ENCODE results near the gene ATP9A. TPM values are rescaled to one million over a fixed set of nuclear protein-coding genes. Genes with fewer than 3 reads are reported as not detected.

ATP9A gene
- polyA plus RNA-seq, 1 donor (not counting 4 experiments of a cell fraction or from before 2014, with no cell fraction given): 5.8 TPM

DNA sequence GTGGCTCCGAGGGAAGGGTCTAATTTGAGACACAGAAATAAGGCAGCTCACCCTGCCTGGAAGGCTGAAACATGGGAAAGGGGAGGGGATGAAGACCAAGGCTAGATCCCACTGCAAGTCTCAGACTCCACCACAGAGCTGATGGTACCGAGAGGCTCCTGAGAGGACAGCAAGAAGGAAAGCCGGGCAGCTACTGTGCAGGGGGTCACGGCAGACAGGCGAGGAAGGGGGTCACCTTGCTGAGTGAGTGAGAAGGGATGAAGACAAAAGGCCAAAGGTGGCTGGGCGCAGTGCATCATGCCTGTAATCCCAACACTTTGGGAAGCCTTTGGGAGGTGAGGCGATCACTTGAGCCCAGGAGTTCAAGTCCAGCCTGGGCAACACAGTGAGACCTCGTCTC, 100.7 kb downstream of the ATP9A start:
- H3K79me2 ChIP-seq (ENCODE audit: control insufficient read depth, insufficient read depth, low read length): no peaks in the 10 kb centered on the region
- dilution Hi-C loops (cut with MboI; ENCODE audit: extremely low pct_ligation_motif_present, low sequenced_read_pairs): no loop called here
- no peaks in the 10 kb centered on the region for H4K20me1 ChIP-seq (ENCODE audit: control insufficient read depth, extremely low read depth, insufficient read depth, low read length)
- peaks cover 6% of the 10 kb centered on the region for H3K4me1 ChIP-seq (ENCODE audit: control insufficient read depth, extremely low read depth, insufficient read depth, low read length)
- H3K4me3 ChIP-seq (ENCODE audit: control insufficient read depth in 2 of 3, extremely low read depth in 1 of 3, insufficient read depth in 2 of 3, low read depth in 1 of 3, low read length in 3 of 3): no peak overlapping the region
- H3K9me1 ChIP-seq (ENCODE audit: control insufficient read depth, extremely low read depth, insufficient read depth, low read length): no peaks in the 10 kb centered on the region
- H2AFZ ChIP-seq (ENCODE audit: control insufficient read depth, low read length): no peak overlapping the region
- TF ChIP-seq, protein P1, sequence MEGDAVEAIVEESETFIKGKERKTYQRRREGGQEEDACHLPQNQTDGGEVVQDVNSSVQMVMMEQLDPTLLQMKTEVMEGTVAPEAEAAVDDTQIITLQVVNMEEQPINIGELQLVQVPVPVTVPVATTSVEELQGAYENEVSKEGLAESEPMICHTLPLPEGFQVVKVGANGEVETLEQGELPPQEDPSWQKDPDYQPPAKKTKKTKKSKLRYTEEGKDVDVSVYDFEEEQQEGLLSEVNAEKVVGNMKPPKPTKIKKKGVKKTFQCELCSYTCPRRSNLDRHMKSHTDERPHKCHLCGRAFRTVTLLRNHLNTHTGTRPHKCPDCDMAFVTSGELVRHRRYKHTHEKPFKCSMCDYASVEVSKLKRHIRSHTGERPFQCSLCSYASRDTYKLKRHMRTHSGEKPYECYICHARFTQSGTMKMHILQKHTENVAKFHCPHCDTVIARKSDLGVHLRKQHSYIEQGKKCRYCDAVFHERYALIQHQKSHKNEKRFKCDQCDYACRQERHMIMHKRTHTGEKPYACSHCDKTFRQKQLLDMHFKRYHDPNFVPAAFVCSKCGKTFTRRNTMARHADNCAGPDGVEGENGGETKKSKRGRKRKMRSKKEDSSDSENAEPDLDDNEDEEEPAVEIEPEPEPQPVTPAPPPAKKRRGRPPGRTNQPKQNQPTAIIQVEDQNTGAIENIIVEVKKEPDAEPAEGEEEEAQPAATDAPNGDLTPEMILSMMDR (optimal IDR thresholded peaks at IDR 0.05 in 1 of 3, IDR thresholded peaks at IDR 0.05 in 1 of 3, conservative IDR thresholded peaks at IDR 0.05 in 1 of 3; ENCODE audit: extremely low read depth in 1 of 3, insufficient read depth in 2 of 3, low read length in 3 of 3): no peak
- no peak for TF ChIP-seq EZH2 (IDR thresholded peaks at IDR 0.05; ENCODE audit: low read length)
- no peaks in the 10 kb centered on the region for H3K27me3 ChIP-seq (ENCODE audit: control insufficient read depth, extremely low read depth, insufficient read depth, low read length)
- peaks cover 0 to 2% of the 10 kb centered on the region in 2 experiments for H3K36me3 ChIP-seq (ENCODE audit: control insufficient read depth in 2 of 2, extremely low read depth in 1 of 2, insufficient read depth in 2 of 2, low read length in 2 of 2)
- FAIRE-seq (no peak), DNase-seq (ENCODE audit: low read depth, low spot score) (no peak)
- no peak overlapping the region for H3K4me2 ChIP-seq (ENCODE audit: control insufficient read depth, extremely low read depth, insufficient read depth, low read depth, low read length)
- H3K9me3 ChIP-seq (ENCODE audit: control insufficient read depth, low read depth, low read length): no peaks in the 10 kb centered on the region
- no peak overlapping the region for H3K9ac ChIP-seq (ENCODE audit: control insufficient read depth, extremely low read depth, insufficient read depth, low read length)
- no peak overlapping the region for H3K27ac ChIP-seq (ENCODE audit: control insufficient read depth, insufficient read depth, low read length)

DNA sequence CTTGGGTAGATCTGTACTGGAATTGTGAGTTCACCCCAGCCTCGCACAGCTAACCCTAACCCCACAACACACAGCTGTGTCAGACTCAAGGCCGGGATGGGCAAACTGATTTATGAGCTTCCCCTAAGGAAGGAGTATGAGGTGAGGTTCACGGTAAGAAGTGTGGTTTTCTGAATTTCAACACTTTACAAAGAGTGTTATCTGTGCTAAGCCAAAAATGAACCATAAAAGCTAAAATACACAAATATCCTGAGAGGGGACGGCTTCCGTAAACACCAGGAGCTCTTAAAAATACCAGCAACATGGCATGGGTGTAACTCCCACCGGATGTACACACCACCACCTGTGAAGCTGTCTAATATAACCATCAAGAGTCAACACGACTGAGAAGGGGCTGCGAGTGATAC, 101.2 kb downstream of the ATP9A start:
- H3K4me3 ChIP-seq (ENCODE audit: control insufficient read depth in 2 of 3, extremely low read depth in 1 of 3, insufficient read depth in 2 of 3, low read depth in 1 of 3, low read length in 3 of 3): no peak overlapping the region
- FAIRE-seq (no peak), DNase-seq (ENCODE audit: low read depth, low spot score) (no peak)
- peaks cover 8% of the 10 kb centered on the region for H3K4me1 ChIP-seq (ENCODE audit: control insufficient read depth, extremely low read depth, insufficient read depth, low read length)
- H3K9ac ChIP-seq (ENCODE audit: control insufficient read depth, extremely low read depth, insufficient read depth, low read length): no peak overlapping the region
- no peak overlapping the region for H3K4me2 ChIP-seq (ENCODE audit: control insufficient read depth, extremely low read depth, insufficient read depth, low read depth, low read length)
- H3K9me3 ChIP-seq (ENCODE audit: control insufficient read depth, low read depth, low read length): no peaks in the 10 kb centered on the region
- TF ChIP-seq, protein P1 (optimal IDR thresholded peaks at IDR 0.05 in 1 of 3, IDR thresholded peaks at IDR 0.05 in 1 of 3, conservative IDR thresholded peaks at IDR 0.05 in 1 of 3; ENCODE audit: extremely low read depth in 1 of 3, insufficient read depth in 2 of 3, low read length in 3 of 3): no peak
- TF ChIP-seq EZH2 (IDR thresholded peaks at IDR 0.05; ENCODE audit: low read length): no peak
- H3K27ac ChIP-seq (ENCODE audit: control insufficient read depth, insufficient read depth, low read length): no peak overlapping the region
- H2AFZ ChIP-seq (ENCODE audit: control insufficient read depth, low read length): no peak overlapping the region
- H3K36me3 ChIP-seq (ENCODE audit: control insufficient read depth in 2 of 2, extremely low read depth in 1 of 2, insufficient read depth in 2 of 2, low read length in 2 of 2): peaks cover 0 to 2% of the 10 kb centered on the region in 2 experiments
- H3K27me3 ChIP-seq (ENCODE audit: control insufficient read depth, extremely low read depth, insufficient read depth, low read length): no peaks in the 10 kb centered on the region
- H4K20me1 ChIP-seq (ENCODE audit: control insufficient read depth, extremely low read depth, insufficient read depth, low read length): no peaks in the 10 kb centered on the region
- H3K9me1 ChIP-seq (ENCODE audit: control insufficient read depth, extremely low read depth, insufficient read depth, low read length): no peaks in the 10 kb centered on the region
- no peaks in the 10 kb centered on the region for H3K79me2 ChIP-seq (ENCODE audit: control insufficient read depth, insufficient read depth, low read length)
- dilution Hi-C loops (cut with MboI; ENCODE audit: extremely low pct_ligation_motif_present, low sequenced_read_pairs): no loop called here
